Skeletal muscle tissue (tissue), 4 donors: ENCODE data around the gene ATP8B4. TPM values are rescaled to one million over a fixed set of nuclear protein-coding genes. Genes with fewer than 3 reads are reported as not detected.

Experiments
- H3K27ac ChIP-seq: one replicate; pipeline ENCODE4 v1.7.0; 2013; ENCODE audit warnings: mild to moderate bottlenecking, low read depth, low read length, inconsistent platforms
- H3K27me3 ChIP-seq, 3 donors: one replicate each; pipeline ENCODE4 v1.7.0; 2013; ENCODE audit warnings: low read length in 3 of 3; ENCODE audit not compliant: control insufficient read depth in 3 of 3, insufficient read depth in 3 of 3
- H3K36me3 ChIP-seq, 3 donors: one replicate each; pipeline ENCODE4 v1.7.0; 2013; ENCODE audit warnings: low read length in 3 of 3; ENCODE audit not compliant: control insufficient read depth in 3 of 3, insufficient read depth in 3 of 3
- H3K4me1 ChIP-seq, 3 donors: one replicate each; pipeline ENCODE4 v1.7.0; 2013; ENCODE audit warnings: low read length in 3 of 3, mild to moderate bottlenecking in 3 of 3; ENCODE audit not compliant: control insufficient read depth in 3 of 3, insufficient read depth in 3 of 3
- H3K4me3 ChIP-seq, 3 donors: one replicate each; pipeline ENCODE4 v1.7.0; 2013; ENCODE audit warnings: low read length in 3 of 3
- H3K9ac ChIP-seq, 3 donors: one replicate each; pipeline ENCODE4 v1.7.0; 2013; ENCODE audit warnings: low read length in 3 of 3, mild to moderate bottlenecking in 3 of 3, moderate library complexity in 2 of 3, low read depth in 1 of 3
- H3K9me3 ChIP-seq, 3 donors: one replicate each; pipeline ENCODE4 v1.7.0; 2013; ENCODE audit warnings: low read length in 3 of 3; ENCODE audit not compliant: control insufficient read depth in 3 of 3
- total RNA-seq: library from RNA; depleted of rRNA; stranded (reverse); fragments of >200 nt; gene quantifications from one replicate; pipeline ENCODE4 v1.2.3, GENCODE V29; 2014
- donor health status: Osteomylitis.

The ATP8B4 gene
- total RNA-seq, 1 donor from 2014 or later = 15.1 TPM

- Histone ChIP-seq H3K27me3 (no peaks in the 10 kb centered on the region), H3K4me3 (no peak overlapping the region), H3K36me3 (no peaks in the 10 kb centered on the region), H3K27ac (no peak overlapping the region), H3K4me1 (no peaks in the 10 kb centered on the region), H3K9me3 (no peaks in the 10 kb centered on the region), H3K9ac (no peak overlapping the region)
Measured at GRCh38 chr15:50067254-50067653, 51.8 kb downstream of the ATP8B4 start.

- Histone ChIP-seq H3K9ac (no peak overlapping the region), H3K36me3 (no peaks in the 10 kb centered on the region), H3K4me1 (no peaks in the 10 kb centered on the region), H3K9me3 (no peaks in the 10 kb centered on the region), H3K27ac (no peak overlapping the region), H3K4me3 (no peak overlapping the region), H3K27me3 (no peaks in the 10 kb centered on the region)
Measured at GRCh38 chr15:50066666-50067065, 52.4 kb downstream of the ATP8B4 start.

GRCh38 chr15:50066202-50066601, 52.8 kb downstream of the ATP8B4 start:
- Histone ChIP-seq H3K27me3 (no peaks in the 10 kb centered on the region), H3K4me1 (no peaks in the 10 kb centered on the region)

GRCh38 chr15:50065279-50065678, 53.8 kb downstream of the ATP8B4 start:
- no peak overlapping the region for H3K27ac ChIP-seq
- no peaks in the 10 kb centered on the region for H3K36me3 ChIP-seq
- no peaks in the 10 kb centered on the region for H3K9me3 ChIP-seq
- no peaks in the 10 kb centered on the region for H3K4me1 ChIP-seq
- H3K9ac ChIP-seq = no peak overlapping the region
- no peaks in the 10 kb centered on the region for H3K27me3 ChIP-seq
- no peak overlapping the region for H3K4me3 ChIP-seq

More at GRCh38 chr15:50066202-50066601, 52.8 kb downstream of the ATP8B4 start:
- Histone ChIP-seq H3K9me3 (no peaks in the 10 kb centered on the region), H3K36me3 (no peaks in the 10 kb centered on the region), H3K4me3 (no peak overlapping the region), H3K27ac (no peak overlapping the region), H3K9ac (no peak overlapping the region)

- Histone ChIP-seq H3K9ac (no peak overlapping the region), H3K27ac (no peak overlapping the region), H3K36me3 (no peaks in the 10 kb centered on the region), H3K9me3 (no peaks in the 10 kb centered on the region), H3K4me3 (no peak overlapping the region), H3K4me1 (peaks cover 0 to 1% (median under 1%) of the 10 kb centered on the region in 3 donors), H3K27me3 (no peaks in the 10 kb centered on the region)
Measured at GRCh38 chr15:50064673-50065072, 54.4 kb downstream of the ATP8B4 start.

- Histone ChIP-seq H3K9me3 (no peaks in the 10 kb centered on the region), H3K27ac (no peak overlapping the region), H3K9ac (no peak overlapping the region), H3K36me3 (no peaks in the 10 kb centered on the region), H3K4me3 (no peak overlapping the region), H3K27me3 (no peaks in the 10 kb centered on the region), H3K4me1 (peaks cover 0 to 5% (median 3%) of the 10 kb centered on the region in 3 donors)
Measured at GRCh38 chr15:50063226-50063625, 55.8 kb downstream of the ATP8B4 start.

GRCh38 chr15:50061503-50061902, 57.5 kb downstream of the ATP8B4 start:
- Histone ChIP-seq H3K4me1 (peaks cover 0 to 8% (median 6%) of the 10 kb centered on the region in 3 donors), H3K4me3 (no peak overlapping the region), H3K9ac (no peak overlapping the region), H3K36me3 (no peaks in the 10 kb centered on the region), H3K27ac (no peak overlapping the region), H3K27me3 (no peaks in the 10 kb centered on the region), H3K9me3 (no peaks in the 10 kb centered on the region)

GRCh38 chr15:50059883-50060282, 59.1 kb downstream of the ATP8B4 start:
- H3K9me3 ChIP-seq = no peaks in the 10 kb centered on the region
- H3K4me3 ChIP-seq = no peak overlapping the region
- H3K27me3 ChIP-seq = no peaks in the 10 kb centered on the region
- no peaks in the 10 kb centered on the region for H3K36me3 ChIP-seq
- peak overlapping the region; percentile 27 for H3K27ac ChIP-seq
- H3K9ac ChIP-seq = no peak overlapping the region
- peaks cover 0 to 12% (median 8%) of the 10 kb centered on the region in 3 donors for H3K4me1 ChIP-seq

GRCh38 chr15:50059203-50059772, 59.7 kb downstream of the ATP8B4 start:
- Histone ChIP-seq H3K27ac (peak overlapping the region; percentile 27), H3K27me3 (no peaks in the 10 kb centered on the region), H3K4me1 (peaks cover 0 to 12% (median 8%) of the 10 kb centered on the region in 3 donors), H3K4me3 (no peak overlapping the region), H3K9ac (no peak overlapping the region), H3K36me3 (no peaks in the 10 kb centered on the region), H3K9me3 (no peaks in the 10 kb centered on the region)

- H3K27ac ChIP-seq = no peak overlapping the region
Measured at GRCh38 chr15:50057905-50058639, 61.0 kb downstream of the ATP8B4 start.

More at GRCh38 chr15:50057905-50058639, 61.0 kb downstream of the ATP8B4 start:
- Histone ChIP-seq H3K9ac (no peak overlapping the region), H3K27me3 (no peaks in the 10 kb centered on the region), H3K4me1 (peaks cover 0 to 12% (median 8%) of the 10 kb centered on the region in 3 donors), H3K9me3 (no peaks in the 10 kb centered on the region), H3K4me3 (no peak overlapping the region), H3K36me3 (no peaks in the 10 kb centered on the region)
